Hematopoietic multipotent progenitor cell treated with erythropoietin and hydrocortisone succinate and interleukin-3 and kit ligand, for 17 days (in vitro differentiated cells): ENCODE results near the gene PTGIS.

Experiments used
- DNase-seq: peaks from one replicate; pipeline ENCODE4 v3.0.0-alpha.2; 2015; ENCODE audit warnings: low spot score

The PTGIS gene

GRCh38 chr20:49496553-49497397 is 71.2 kb downstream of the PTGIS start:
- no peak for DNase-seq

DNA sequence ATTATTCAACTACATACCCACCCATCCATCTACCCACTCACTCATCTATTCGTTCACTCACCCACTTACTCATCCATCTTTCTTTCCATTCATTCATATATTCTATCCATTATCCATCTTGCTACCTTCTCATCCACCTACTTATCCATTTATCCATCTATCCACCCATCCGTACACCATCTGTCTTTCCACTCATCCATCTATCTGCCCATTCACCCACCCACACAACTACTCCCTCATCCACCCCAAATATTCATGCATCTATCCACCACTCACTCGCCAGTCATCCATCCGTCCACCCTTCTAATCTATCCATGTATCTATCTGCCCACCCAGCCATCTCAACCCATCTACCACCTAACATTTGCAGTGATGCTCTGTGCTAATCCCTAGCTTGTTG is 71.9 kb downstream of the PTGIS start:
- DNase-seq = no peak

DNA sequence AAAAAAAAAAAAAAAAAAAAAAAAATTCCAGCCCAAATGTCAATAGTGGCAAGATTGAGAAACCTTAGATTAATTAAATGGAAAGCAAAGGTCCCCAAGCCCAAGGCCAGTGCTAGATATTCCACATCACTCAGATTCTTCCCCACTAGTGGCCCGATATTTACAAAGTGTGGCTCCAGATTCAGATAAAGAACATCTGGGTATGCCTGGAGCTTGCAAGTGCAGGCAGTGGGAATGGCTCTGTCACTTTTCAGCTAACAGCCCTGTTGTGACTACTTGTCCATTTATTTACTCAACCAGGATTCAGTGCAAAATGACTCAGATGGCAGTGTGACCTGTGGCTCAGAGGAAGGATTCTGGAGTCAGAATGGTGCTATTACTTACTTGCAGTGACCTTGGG is 77.2 kb downstream of the PTGIS start:
- DNase-seq = no peak

- DNase-seq = no peak
Observed at GRCh38 chr20:49489688-49490087, 78.2 kb downstream of the PTGIS start.

DNA sequence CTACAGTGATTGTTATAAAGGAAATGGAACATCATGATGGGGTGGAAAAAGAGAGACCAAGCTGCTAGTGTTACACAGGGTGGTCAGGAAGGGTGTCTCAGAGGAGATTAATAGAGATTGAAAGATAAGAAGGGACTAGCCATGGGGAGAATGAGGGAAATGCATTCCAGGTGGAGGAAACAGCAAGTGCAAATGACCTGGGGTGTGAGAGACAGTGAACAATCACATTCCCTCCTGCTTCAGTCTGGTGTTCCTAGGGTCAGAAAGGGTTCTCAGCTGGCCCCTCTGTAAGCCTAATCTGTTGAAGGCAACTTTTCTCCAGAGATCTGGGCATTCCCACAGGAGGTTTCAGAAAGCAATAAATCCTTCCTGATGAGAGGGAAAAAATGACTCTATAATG is 81.9 kb downstream of the PTGIS start:
- DNase-seq = no peak

DNA sequence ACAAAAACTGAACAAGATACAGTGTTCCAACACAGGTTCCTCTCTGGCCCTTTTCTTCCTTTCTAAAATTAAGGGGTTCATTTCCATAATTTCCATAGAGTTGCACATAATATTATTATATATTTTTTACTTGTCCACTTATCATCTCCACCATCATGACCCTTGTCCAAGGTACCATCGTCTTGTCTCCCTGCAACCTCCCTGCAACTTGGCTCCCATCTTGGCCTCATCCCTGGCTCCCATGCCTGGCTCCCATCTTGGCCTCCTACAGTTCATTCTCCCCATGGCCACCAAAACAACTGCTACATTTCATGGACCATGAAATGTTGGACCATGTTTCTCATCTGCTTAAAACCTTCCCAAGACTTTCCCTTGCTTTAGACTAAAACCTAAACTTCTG is 82.4 kb downstream of the PTGIS start:
- DNase-seq = no peak

GRCh38 chr20:49484180-49485140 is 83.5 kb downstream of the PTGIS start:
- DNase-seq = no peak

DNA sequence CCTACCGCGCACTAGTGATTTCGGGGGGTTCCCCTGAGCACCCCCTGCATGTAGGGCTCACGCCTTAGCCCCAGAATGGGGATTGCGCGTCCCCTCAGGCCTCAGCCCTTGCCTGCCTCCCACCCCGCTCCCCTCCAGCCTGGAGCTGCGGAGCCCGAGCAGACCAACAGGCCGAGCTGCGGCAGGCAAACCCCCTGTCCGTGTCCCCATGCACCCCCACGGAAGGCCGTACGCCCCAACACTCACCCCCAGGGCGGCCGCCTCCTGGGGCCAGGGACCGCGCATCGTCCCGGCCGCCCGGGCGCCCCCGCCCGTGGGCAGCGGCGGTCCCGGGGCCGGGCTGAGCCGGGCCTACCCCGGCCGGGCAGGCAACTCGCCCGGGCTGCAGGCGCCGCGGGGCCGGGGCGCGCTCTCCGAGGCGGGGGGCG is 84.2 kb downstream of the PTGIS start:
- no peak for DNase-seq

GRCh38 chr20:49483018-49483695 is 84.8 kb downstream of the PTGIS start:
- no peak for DNase-seq

DNA sequence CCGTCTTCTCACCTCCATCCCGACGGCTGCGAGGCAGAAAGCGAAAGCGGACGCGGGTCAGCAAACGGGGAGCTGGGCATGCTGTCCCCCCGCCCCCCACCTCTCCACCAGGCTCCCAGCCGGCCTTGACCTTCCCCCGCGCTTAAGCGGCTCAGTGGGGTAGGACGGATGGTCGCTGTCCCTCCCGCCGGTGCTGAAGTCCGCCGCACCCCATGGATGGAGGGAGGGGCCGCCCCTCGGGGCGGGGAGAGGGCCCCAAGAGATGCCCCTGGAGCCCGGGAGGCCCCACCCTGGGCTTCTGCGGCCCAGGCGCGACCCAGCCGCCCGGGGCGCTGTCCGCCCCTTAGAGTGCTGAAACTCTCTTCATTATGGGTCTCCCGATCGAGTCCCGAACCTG is 85.3 kb downstream of the PTGIS start, which contains the start of gene KCNB1:
Gene KCNB1 (minus strand): TSS at position 48 of the 397 bp plus-strand sequence. CDS start 188 bp downstream, outside the sequence.
- no peak for DNase-seq

- no peak for DNase-seq
Observed at GRCh38 chr20:49482173-49482572, 85.8 kb downstream of the PTGIS start.

GRCh38 chr20:49481116-49481515 is 86.8 kb downstream of the PTGIS start:
- DNase-seq = no peak

GRCh38 chr20:49480236-49480635 is 87.7 kb downstream of the PTGIS start:
- no peak for DNase-seq

GRCh38 chr20:49479785-49480184 is 88.2 kb downstream of the PTGIS start:
- DNase-seq = no peak

DNA sequence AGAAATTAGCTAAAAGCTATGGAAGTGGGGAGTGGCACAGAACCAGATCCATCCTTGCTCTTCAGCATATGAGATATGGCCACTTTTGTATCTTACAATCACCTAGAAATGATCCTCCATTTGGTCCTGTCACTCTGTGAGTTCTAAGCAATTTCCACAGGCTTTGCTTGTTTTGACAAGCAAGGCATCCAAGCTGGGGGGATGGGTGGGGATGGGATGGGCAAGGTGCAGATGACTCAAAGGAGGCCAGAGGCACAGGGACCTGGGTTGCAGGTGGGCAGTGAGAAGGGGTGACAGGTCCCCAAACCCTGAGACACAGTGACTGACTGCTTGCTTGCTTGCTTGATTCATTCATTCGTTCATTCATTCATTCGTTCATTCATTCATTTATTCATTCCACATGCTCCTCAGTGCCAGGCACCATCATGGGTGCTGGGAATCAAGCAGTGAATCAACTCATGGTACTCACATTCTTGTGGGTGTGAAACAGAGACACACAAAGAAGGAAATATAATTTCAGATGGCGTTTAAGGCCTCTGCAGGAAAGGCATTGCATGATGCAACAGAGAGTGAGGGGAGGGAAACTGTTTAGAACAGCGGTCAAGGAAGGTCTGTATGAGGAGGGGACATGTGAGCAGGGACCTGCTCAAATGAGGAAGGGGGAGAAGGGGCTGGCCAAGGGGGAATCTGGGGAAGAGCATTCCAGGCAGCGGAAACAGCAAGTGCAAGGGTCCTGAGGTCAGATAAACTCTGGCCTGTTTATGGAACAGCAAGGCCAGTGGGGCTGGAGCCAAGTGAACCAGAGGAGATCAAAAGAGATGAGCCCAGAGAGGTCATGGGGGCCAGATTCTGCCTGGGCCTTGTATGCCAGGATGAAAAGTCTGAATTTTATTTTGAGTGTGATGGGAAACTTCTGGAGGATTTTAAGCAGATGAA is 88.9 kb downstream of the PTGIS start:
- no peak for DNase-seq

DNA sequence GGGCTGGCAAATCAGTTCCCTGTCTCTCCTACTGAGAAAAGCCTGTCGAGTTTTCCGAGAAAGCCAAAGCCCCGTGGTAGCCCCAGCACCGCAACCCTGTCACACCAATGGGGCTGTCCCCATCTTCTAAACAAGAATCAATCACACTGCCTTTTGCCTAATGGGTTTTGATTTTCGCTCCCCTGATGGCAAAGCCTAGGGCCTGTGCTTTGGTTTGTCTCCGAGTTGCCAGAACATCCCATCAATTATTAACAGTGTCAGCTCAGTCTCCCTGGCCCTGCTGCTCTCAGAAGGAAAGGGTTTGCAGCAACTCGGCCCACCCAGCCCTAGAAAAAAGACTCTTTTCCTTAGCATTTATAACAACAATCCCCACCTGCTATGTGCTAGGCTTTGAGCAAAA is 89.7 kb downstream of the PTGIS start:
- DNase-seq = no peak

- DNase-seq = no peak
Observed at GRCh38 chr20:49477200-49477599, 90.7 kb downstream of the PTGIS start.

DNA sequence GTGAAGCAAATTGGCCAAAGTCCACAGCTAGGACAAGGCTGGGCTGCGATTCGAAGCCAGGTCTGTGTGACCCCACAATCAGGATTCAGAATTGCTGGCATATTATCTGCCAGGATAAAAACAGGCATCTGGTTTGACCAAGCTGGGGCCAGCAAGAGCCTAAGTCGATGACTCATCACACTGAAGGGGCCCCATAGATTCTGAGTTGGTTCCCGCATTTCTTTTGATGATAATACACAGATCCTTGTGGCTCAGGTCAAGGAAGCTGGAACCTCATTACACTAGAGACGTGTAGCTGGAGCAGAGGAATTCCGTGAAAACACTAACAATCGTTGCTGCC is 92.0 kb downstream of the PTGIS start:
- DNase-seq = no peak

- no peak for DNase-seq
Observed at GRCh38 chr20:49475292-49476015, 92.5 kb downstream of the PTGIS start.

DNA sequence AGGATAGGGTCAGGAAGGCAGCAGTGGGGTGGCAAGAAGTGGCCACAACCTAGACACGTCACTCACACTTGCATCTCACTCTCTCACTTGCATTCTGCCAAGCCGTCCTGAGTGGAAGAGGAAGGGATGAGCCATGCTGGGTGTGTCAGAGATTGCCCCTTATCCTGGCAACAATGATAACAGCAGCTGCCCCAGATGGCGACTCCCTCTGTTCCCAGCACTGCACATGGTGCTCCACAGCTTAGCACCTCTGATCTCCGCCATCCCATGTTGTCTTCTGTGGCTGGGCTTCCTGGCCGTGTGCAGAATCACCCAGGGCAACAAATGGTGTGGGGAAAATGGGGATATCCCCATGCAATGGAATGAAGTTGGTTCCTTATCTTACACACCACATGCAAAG is 96.5 kb downstream of the PTGIS start:
- DNase-seq = no peak

GRCh38 chr20:49470922-49471321 is 97.0 kb downstream of the PTGIS start:
- no peak for DNase-seq
